GM12878 (cell line): ENCODE data around the gene VCP. TPM values are rescaled to one million over a fixed set of nuclear protein-coding genes. Genes with fewer than 3 reads are reported as not detected.

Experiments used
- ATAC-seq: fragments of 200-7000 bp; cut with Tn5 transposase; 3 replicates; pipeline ENCODE4 v1.9.1; 2020; ENCODE audit warnings: mild to moderate bottlenecking, moderate library complexity
- BruUV-seq: library from RNA; stranded (reverse); fragments of 400-500 nt; replicated peaks from 2 replicates; lab custom pipeline; 2021; lab: Mats Ljungman, UMichigan
- CTCF ChIA-PET: fragments of 300-600 bp; sonication (Branson Sonifier 250); formaldehyde crosslinking; extraction: SDS; loops from one replicate; lab custom pipeline; 2021; ENCODE audit warnings: inconsistent platforms; lab: Yijun Ruan, JAX
- POLR2A ChIA-PET: fragments of 350-600 bp; formaldehyde crosslinking; extraction: SDS; loops from one replicate; lab custom pipeline; 2021; ENCODE audit warnings: inconsistent platforms; lab: Charles Lee
- RAD21 ChIA-PET: fragments of 300-600 bp; sonication (Branson Sonifier 250); formaldehyde crosslinking; loops from one replicate; lab custom pipeline; 2023; ENCODE audit warnings: antibody characterized with exemption; ENCODE audit not compliant: unreplicated experiment; lab: Charles Lee
- SMC1A ChIA-PET: fragments of 300-600 bp; sonication (Branson Sonifier 250); formaldehyde crosslinking; loops from one replicate; lab custom pipeline; 2023; ENCODE audit not compliant: unreplicated experiment, uncharacterized antibody; lab: Charles Lee
- DNase-seq: peaks from one replicate; pipeline ENCODE4 v3.0.0-alpha.2; 2011; ENCODE audit warnings: low read depth, low spot score
- FAIRE-seq: peaks from 3 replicates; lab custom pipeline; 2011; peaks lifted over from hg19 to GRCh38; lab: Jason Lieb, UNC
- H2AFZ ChIP-seq: 2 replicates; pipeline ENCODE4 v1.6.0; 2011; ENCODE audit warnings: low read depth, low read length, control low read depth; ENCODE audit not compliant: control insufficient read depth
- H3K27ac ChIP-seq: 2 replicates; pipeline ENCODE4 v1.5.1; 2011; ENCODE audit warnings: control low read depth; ENCODE audit not compliant: control insufficient read depth, insufficient read depth
- H3K27me3 ChIP-seq, 2 experiments: replicated peaks in 1 of 2; 2 replicates each; pipeline versions ENCODE4 v1.6.0 to v1.6.1; 2011; ENCODE audit warnings: low read length in 1 of 2; ENCODE audit not compliant: control insufficient read depth in 2 of 2, insufficient read depth in 2 of 2
- H3K36me3 ChIP-seq, 2 experiments: 2 replicates each; pipeline ENCODE4 v1.5.1; 2011; ENCODE audit warnings: low read length in 1 of 2; ENCODE audit not compliant: control insufficient read depth in 2 of 2, insufficient read depth in 2 of 2
- H3K4me1 ChIP-seq: 2 replicates; pipeline ENCODE4 v1.6.1; 2011; ENCODE audit warnings: mild to moderate bottlenecking, low read length, moderate library complexity, mixed read lengths; ENCODE audit not compliant: control insufficient read depth, insufficient read depth
- H3K4me2 ChIP-seq: 2 replicates; pipeline ENCODE4 v1.6.0; 2011; ENCODE audit warnings: control low read depth; ENCODE audit not compliant: control insufficient read depth, insufficient read depth
- H3K4me3 ChIP-seq: fragments of 200-600 bp; sonication (generic); 2 replicates; pipeline ENCODE4 v1.5.1; 2016
- H3K79me2 ChIP-seq: 2 replicates; pipeline ENCODE4 v1.6.0; 2011; ENCODE audit warnings: low read length; ENCODE audit not compliant: control insufficient read depth, insufficient read depth
- H3K9ac ChIP-seq: 2 replicates; pipeline ENCODE4 v1.8.0; 2011; ENCODE audit warnings: low read length, control low read depth, mixed read lengths; ENCODE audit not compliant: control insufficient read depth, insufficient read depth
- H3K9me3 ChIP-seq: replicated peaks from 3 replicates; pipeline ENCODE4 v1.5.1; 2011; ENCODE audit warnings: mild to moderate bottlenecking, low read length; ENCODE audit not compliant: control insufficient read depth, insufficient read depth
- H4K20me1 ChIP-seq: 2 replicates; pipeline ENCODE4 v1.6.0; 2011; ENCODE audit not compliant: control insufficient read depth, insufficient read depth
- ATF3 ChIP-seq: IDR thresholded peaks from 2 replicates; pipeline ENCODE4 v1.6.1; 2011; ENCODE audit warnings: low read depth, mild to moderate bottlenecking, low read length, moderate library complexity, borderline replicate concordance; ENCODE audit errors: extremely low read depth
- BACH1 ChIP-seq: fragments of 450-650 bp; IDR thresholded peaks from 2 replicates; pipeline ENCODE4 v1.6.1; 2017; ENCODE audit warnings: mild to moderate bottlenecking, borderline replicate concordance
- BCLAF1 ChIP-seq: fragments of 450-650 bp; IDR thresholded peaks from 2 replicates; pipeline ENCODE4 v1.6.1; 2017; ENCODE audit warnings: antibody characterized with exemption, mild to moderate bottlenecking, moderate library complexity
- BRCA1 ChIP-seq: IDR thresholded peaks from 2 replicates; pipeline ENCODE4 v1.6.1; 2011; ENCODE audit warnings: low read depth, low read length, improper control_type of control experiment
- CBX5 ChIP-seq: sonication (generic); IDR thresholded peaks from 2 replicates; pipeline ENCODE4 v1.6.1; 2016; ENCODE audit warnings: low read depth, moderate library complexity, mild to moderate bottlenecking, inconsistent platforms
- CEBPB ChIP-seq, 2 experiments: fragments of 150-350 bp in 1 of 2; IDR thresholded peaks; 2 replicates each; pipeline ENCODE4 v1.6.1; 2012 to 2014; ENCODE audit warnings: low read depth in 2 of 2, low read length in 2 of 2, borderline replicate concordance in 1 of 2, inconsistent platforms in 1 of 2
- DPF2 ChIP-seq: fragments of 450-650 bp; IDR thresholded peaks from 2 replicates; pipeline ENCODE4 v1.6.1; 2017; ENCODE audit warnings: mild to moderate bottlenecking
- IRF4 ChIP-seq: IDR thresholded peaks from 2 replicates; pipeline ENCODE4 v1.6.1; 2011; ENCODE audit warnings: low read depth, low read length
- NFXL1 ChIP-seq: fragments of 450-650 bp; IDR thresholded peaks from 2 replicates; pipeline ENCODE4 v1.6.1; 2017; ENCODE audit warnings: antibody characterized with exemption, mild to moderate bottlenecking, borderline replicate concordance
- PRDM15 ChIP-seq: fragments of 450-650 bp; formaldehyde crosslinking; IDR thresholded peaks from 2 replicates; pipeline ENCODE4 v1.4.0; 2020; ENCODE audit warnings: mild to moderate bottlenecking, moderate library complexity
- SIX5 ChIP-seq: IDR thresholded peaks from 2 replicates; pipeline ENCODE4 v1.6.1; 2011; ENCODE audit warnings: mild to moderate bottlenecking, low read depth, low read length, moderate library complexity; ENCODE audit not compliant: severe bottlenecking
- SUZ12 ChIP-seq: fragments of 200-600 bp; sonication (generic); IDR thresholded peaks from one replicate; pipeline ENCODE4 v1.6.1; 2018; ENCODE audit warnings: antibody characterized with exemption, mild to moderate bottlenecking; ENCODE audit not compliant: unreplicated experiment
- TCF3 ChIP-seq: IDR thresholded peaks from 2 replicates; pipeline ENCODE4 v1.6.1; 2012; ENCODE audit warnings: low read depth, mild to moderate bottlenecking, low read length, borderline replicate concordance; ENCODE audit not compliant: insufficient read depth
- ZNF384 ChIP-seq: IDR thresholded peaks from 2 replicates; pipeline ENCODE4 v1.6.1; 2012; ENCODE audit warnings: low read depth, mild to moderate bottlenecking, low read length, improper control_type of control experiment, borderline replicate concordance
- WGBS: methylation state at CpG from one replicate; pipeline ENCODE4 v1.1.6; 2016; ENCODE audit warnings: low lambda C conversion rate; ENCODE audit not compliant: insufficient replicate concordance, insufficient coverage; ENCODE audit errors: missing lambda C conversion rate; 5-methylcytosine and 5-hydroxymethylcytosine counted together
- in situ Hi-C: fragments of 300-500 bp; cut with MboI; formaldehyde crosslinking; loops from 9 replicates; pipeline ENCODE4 v1.14.3; 2018; ENCODE audit warnings: mixed read lengths
- intact Hi-C: fragments of 100-400 bp; cut with micrococcal nuclease; formaldehyde crosslinking; loops from one replicate; pipeline ENCODE4 v1.14.2; 2022; ENCODE audit not compliant: unreplicated experiment
- polyA plus RNA-seq, 11 experiments: library from polyadenylated mRNA; depleted of rRNA in 4 of 11; unstranded in 6 of 11; stranded (reverse) in 5 of 11; fragments of >200 nt; fragmentation: Nextera tagmentation in 4 of 11; fragmentation: Illumina TruSeq in 1 of 11; extraction: Ambion mirVana in 4 of 11; extraction: Trizol in 1 of 11; gene quantifications; 1 replicate in 1 of 11; 2 replicates in 10 of 11; pipeline versions ENCODE4 v1.2.1 to v1.2.3, GENCODE V29; 2011 to 2016; ENCODE audit warnings: inconsistent platforms in 2 of 11, missing spikeins in 2 of 11, low read depth in 1 of 11
- total RNA-seq, 4 experiments: library from RNA; depleted of rRNA in 3 of 4; stranded (reverse); fragments of >200 nt in 3 of 4; fragmentation: Illumina TruSeq in 1 of 4; extraction: Trizol in 1 of 4; gene quantifications; 2 replicates each; pipeline versions ENCODE4 v1.2.1 to v1.2.3, GENCODE V29; 2013 to 2021

The VCP gene
- total and polyA plus RNA-seq, 10 of the 15 experiments (the other 5 are each of a cell fraction or from before 2014, with no cell fraction given): 7.4 to 327 (median 244) TPM

- CTCF ChIA-PET: interaction anchor here (0.7 to 2.5 kb wide), 8 partner anchors 8 to 529 kb away, joined by 3 to 11 read pairs (median 4); partner anchors contain the start of gene VCP
- RAD21 ChIA-PET: interaction anchor here (0.7 to 1.4 kb wide), 9 partner anchors 8 to 450 kb away, joined by 3 to 7 read pairs (median 4); partner anchors contain the start of genes ATOSB and VCP
- WGBS: under 1% methylated on average over 57 of the region's 57 CpGs
- no peak for TF ChIP-seq NFXL1
- no peak for TF ChIP-seq ZNF384
- peak; percentile 87 for TF ChIP-seq IRF4
- peak; percentile 70 for TF ChIP-seq SIX5
- no peak for TF ChIP-seq BRCA1
- TF ChIP-seq CEBPB (IDR thresholded peaks at IDR 0.05; ENCODE audit: borderline replicate concordance in 1 of 2, low read depth in 2 of 2, low read length in 2 of 2): no peak
- TF ChIP-seq CBX5: 0 out of 2 replicates have a peak, but pooled peaks have one; percentile 53
- TF ChIP-seq SUZ12: no peak
- TF ChIP-seq TCF3: 0 out of 2 replicates have a peak, but pooled peaks have one; percentile 36
- no peak for TF ChIP-seq PRDM15 (CRISPR knock-in tag)
- TF ChIP-seq ATF3: no peak
- no peak for TF ChIP-seq BCLAF1
- TF ChIP-seq DPF2: peak; percentile 13; the same call in 1 of the 2 replicates
- TF ChIP-seq BACH1: no peak
These were observed 30.6 kb upstream of the VCP start, which contains the start of gene STOML2 for GRCh38 chr9:35102769-35103659. TSS of gene STOML2 (minus strand) at chr9:35103131. CDS start at chr9:35103094, 37 bp downstream.

More at GRCh38 chr9:35102769-35103659, 30.6 kb upstream of the VCP start, which contains the start of gene STOML2:
- no peaks in the 10 kb centered on the region for H3K9me3 ChIP-seq
- H3K27ac ChIP-seq: peak within 1 kb of the TSS; percentile 88
- H3K9ac ChIP-seq: peak within 1 kb of the TSS; percentile 93
- H2AFZ ChIP-seq: peak within 1 kb of the TSS; percentile 94
- no peaks in the 10 kb centered on the region for H4K20me1 ChIP-seq
- peaks cover 9 to 16% of the 10 kb centered on the region in 2 experiments for H3K36me3 ChIP-seq
- SMC1A ChIA-PET: interaction anchor here (0.6 to 1.8 kb wide), 7 partner anchors 8 to 166 kb away, joined by 3 to 5 read pairs (median 4); no protein-coding TSS in a partner anchor
- no peaks in the 10 kb centered on the region for H3K27me3 ChIP-seq
- H3K79me2 ChIP-seq: peaks cover 14% of the 10 kb centered on the region
- ATAC-seq (peak; percentile 99), FAIRE-seq (peak; percentile 99), DNase-seq (peak; percentile 78)
- intact Hi-C loops (loop anchor here (1.0 to 2.0 kb wide), 2 partner anchors 8 to 24 kb away; partner anchors contain the start of gene FANCG), in situ Hi-C loops (loop anchor here (10.0 kb wide), 2 partner anchors 632 to 712 kb away; partner anchors contain the start of genes CREB3, HINT2, SPAG8 and TLN1)
- peak within 1 kb of the TSS; percentile 88 for H3K4me2 ChIP-seq
- H3K4me3 ChIP-seq: peak within 1 kb of the TSS; percentile 79
- peaks cover 5% of the 10 kb centered on the region for H3K4me1 ChIP-seq
- BruUV-seq: TSS peak; percentile 67
- POLR2A ChIA-PET: interaction anchor here (0.6 to 3.5 kb wide), 7 partner anchors 9 to 455 kb away, joined by 3 to 27 read pairs (median 11); partner anchors contain the start of genes ATOSB, FANCG and VCP
